NOMO-1 treated with DMSO at 0.1 percent for 48 hours (cell line): ENCODE measurements around the gene MARCO.

Source experiments
- DNase-seq: peaks from one replicate; lab custom pipeline; 2025; ENCODE audit not compliant: unreplicated experiment; lab: John Stamatoyannopoulos, UW

The MARCO gene

GRCh38 chr2:118973542-118973951 lies 31.6 kb downstream of the MARCO start:
- DNase-seq, result no peak

GRCh38 chr2:118974103-118974993 lies 32.4 kb downstream of the MARCO start:
- peak; percentile 45 for DNase-seq

GRCh38 chr2:118975133-118975532 lies 33.1 kb downstream of the MARCO start:
- no peak for DNase-seq

GRCh38 chr2:118978064-118978463 lies 36.1 kb downstream of the MARCO start:
- no peak for DNase-seq

- DNase-seq, result no peak
Observed at GRCh38 chr2:118979152-118979861, 37.3 kb downstream of the MARCO start.

GRCh38 chr2:118980022-118980421 lies 38.0 kb downstream of the MARCO start:
- no peak for DNase-seq

- DNase-seq, result no peak
Observed at GRCh38 chr2:118980573-118980972, 38.6 kb downstream of the MARCO start.

- no peak for DNase-seq
Observed at GRCh38 chr2:118981632-118982031, 39.6 kb downstream of the MARCO start.

- DNase-seq, result no peak
Observed at GRCh38 chr2:118982039-118982438, 40.0 kb downstream of the MARCO start.

- DNase-seq, result no peak
Observed at GRCh38 chr2:118983133-118983532, 41.1 kb downstream of the MARCO start.

GRCh38 chr2:118983915-118984314 lies 41.9 kb downstream of the MARCO start:
- no peak for DNase-seq

- peak; percentile 36 for DNase-seq
Observed at GRCh38 chr2:118986738-118987137, 44.7 kb downstream of the MARCO start.

GRCh38 chr2:118987886-118988285 lies 45.9 kb downstream of the MARCO start:
- DNase-seq, result no peak

GRCh38 chr2:118988706-118989105 lies 46.7 kb downstream of the MARCO start:
- no peak for DNase-seq

- DNase-seq, result no peak
Observed at GRCh38 chr2:118989481-118989880, 47.5 kb downstream of the MARCO start.

GRCh38 chr2:118990757-118991545 lies 49.0 kb downstream of the MARCO start:
- DNase-seq, result no peak

- no peak for DNase-seq
Observed at GRCh38 chr2:118991554-118991953, 49.6 kb downstream of the MARCO start.

- peak; percentile 68 for DNase-seq
Observed at GRCh38 chr2:118992740-118993391, 50.9 kb downstream of the MARCO start.

- no peak for DNase-seq
Observed at GRCh38 chr2:118993392-118993752, 51.4 kb downstream of the MARCO start.

GRCh38 chr2:118994172-118994700 lies 52.2 kb downstream of the MARCO start:
- DNase-seq, result no peak

- no peak for DNase-seq
Observed at GRCh38 chr2:118994778-118995177, 52.8 kb downstream of the MARCO start.
